ENCODE measurements around the gene TSTD2. TPM values are rescaled to one million over a fixed set of nuclear protein-coding genes. Genes with fewer than 3 reads are reported as not detected.

Gene TSTD2
- polyA plus RNA-seq, 1 of the 3 experiments (the other 2 are of a cell fraction) = 11.5 TPM

DNA sequence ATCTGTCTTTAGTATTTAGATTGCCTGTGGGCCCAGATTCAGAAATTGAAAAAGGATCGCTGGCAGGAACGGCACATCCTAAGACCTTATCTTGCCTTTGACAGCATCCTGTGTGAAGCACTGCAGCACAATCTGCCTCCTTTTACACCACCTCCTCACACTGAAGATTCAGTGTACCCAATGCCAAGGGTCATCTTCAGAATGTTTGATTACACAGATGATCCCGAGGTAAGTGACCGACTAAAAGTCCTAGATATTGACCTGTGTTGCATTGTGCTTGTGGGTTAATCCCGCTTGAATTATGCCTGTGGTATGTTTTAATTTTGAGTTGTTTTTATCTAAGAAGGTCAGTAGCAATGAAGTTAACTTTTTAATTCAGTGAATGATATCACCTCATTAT, 14.8 kb upstream of the TSTD2 start:
- peaks cover 86 to 88% of the 10 kb centered on the region in 2 experiments for H3K36me3 ChIP-seq (replicated peaks in 1 of 2; ENCODE audit: control insufficient read depth in 1 of 2, insufficient read depth in 2 of 2, low read length in 1 of 2)
- H3K27me3 ChIP-seq (ENCODE audit: insufficient read depth) = no peaks in the 10 kb centered on the region
- no peaks in the 10 kb centered on the region for H4K20me1 ChIP-seq (ENCODE audit: insufficient read depth)
- peaks cover 0 to 3% of the 10 kb centered on the region in 2 experiments; a peak in 1 of 4 replicates for H3K4me1 ChIP-seq (ENCODE audit: control insufficient read depth in 1 of 2, insufficient read depth in 2 of 2, low read depth in 1 of 2, low read length in 1 of 2)
- H3K9me3 ChIP-seq = no peaks in the 10 kb centered on the region
- H3K9me2 ChIP-seq = no peaks in the 10 kb centered on the region
- H3K4me3 ChIP-seq (ENCODE audit: low read depth in 2 of 2, low read length in 1 of 2) = no peak overlapping the region
- ChIA-PET POLR2A (no interaction called here), CTCF (interaction anchor here (0.7 kb wide), 1 partner anchor 27 kb away, joined by 3 read pairs; no protein-coding TSS in a partner anchor)
- H3K27ac ChIP-seq (ENCODE audit: low read depth in 2 of 2, low read length in 1 of 2) = no peak overlapping the region
- peaks cover 11% of the 10 kb centered on the region; the same call in 1 of the 2 replicates for H3K79me2 ChIP-seq (ENCODE audit: insufficient read depth)
- TF ChIP-seq, protein P1, sequence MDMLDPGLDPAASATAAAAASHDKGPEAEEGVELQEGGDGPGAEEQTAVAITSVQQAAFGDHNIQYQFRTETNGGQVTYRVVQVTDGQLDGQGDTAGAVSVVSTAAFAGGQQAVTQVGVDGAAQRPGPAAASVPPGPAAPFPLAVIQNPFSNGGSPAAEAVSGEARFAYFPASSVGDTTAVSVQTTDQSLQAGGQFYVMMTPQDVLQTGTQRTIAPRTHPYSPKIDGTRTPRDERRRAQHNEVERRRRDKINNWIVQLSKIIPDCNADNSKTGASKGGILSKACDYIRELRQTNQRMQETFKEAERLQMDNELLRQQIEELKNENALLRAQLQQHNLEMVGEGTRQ (IDR thresholded peaks at IDR 0.05; ENCODE audit: borderline replicate concordance, low read depth, low read length) = no peak
- no peak for TF ChIP-seq MXI1 (IDR thresholded peaks at IDR 0.05; ENCODE audit: low read depth, low read length)
- no peak overlapping the region for H3K9ac ChIP-seq
- peaks cover 4% of the 10 kb centered on the region for H3F3A ChIP-seq (replicated peaks; ENCODE audit: insufficient read depth)
- no peak overlapping the region for H3K4me2 ChIP-seq
- 96% methylated on average over 5 of the region's 5 CpGs for WGBS (ENCODE audit: low lambda C conversion rate)
- no peak for DNase-seq
- H2AFZ ChIP-seq (ENCODE audit: low read depth) = no peak overlapping the region

DNA sequence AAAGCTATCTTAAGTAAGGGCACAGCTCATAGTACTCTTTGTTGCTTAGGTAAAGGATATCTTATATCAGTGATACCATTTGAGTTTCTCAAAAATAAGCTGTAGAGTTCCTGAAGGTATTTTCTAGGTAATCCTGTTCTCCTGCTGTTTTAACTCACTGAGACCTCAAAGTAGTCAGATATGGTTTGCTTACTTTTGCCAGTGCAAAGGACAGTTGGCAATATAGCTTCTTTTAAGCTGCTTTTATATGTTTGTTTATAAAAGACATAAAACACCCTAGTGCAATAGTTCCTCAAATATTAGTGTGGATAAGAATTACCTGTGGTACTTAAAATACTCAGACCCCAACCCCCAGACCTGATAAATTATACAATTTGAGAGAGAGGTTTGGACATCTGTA, 12.6 kb upstream of the TSTD2 start:
- TF ChIP-seq, protein P2, sequence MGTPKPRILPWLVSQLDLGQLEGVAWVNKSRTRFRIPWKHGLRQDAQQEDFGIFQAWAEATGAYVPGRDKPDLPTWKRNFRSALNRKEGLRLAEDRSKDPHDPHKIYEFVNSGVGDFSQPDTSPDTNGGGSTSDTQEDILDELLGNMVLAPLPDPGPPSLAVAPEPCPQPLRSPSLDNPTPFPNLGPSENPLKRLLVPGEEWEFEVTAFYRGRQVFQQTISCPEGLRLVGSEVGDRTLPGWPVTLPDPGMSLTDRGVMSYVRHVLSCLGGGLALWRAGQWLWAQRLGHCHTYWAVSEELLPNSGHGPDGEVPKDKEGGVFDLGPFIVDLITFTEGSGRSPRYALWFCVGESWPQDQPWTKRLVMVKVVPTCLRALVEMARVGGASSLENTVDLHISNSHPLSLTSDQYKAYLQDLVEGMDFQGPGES (IDR thresholded peaks at IDR 0.05; ENCODE audit: low read depth, low read length) = no peak
- no peak for TF ChIP-seq RFX5 (IDR thresholded peaks at IDR 0.05; ENCODE audit: low read length)
- no peak for TF ChIP-seq TAF1 (IDR thresholded peaks at IDR 0.05; ENCODE audit: borderline replicate concordance, low read depth, low read length)
- TF ChIP-seq ELF1 (IDR thresholded peaks at IDR 0.05) = no peak
- TF ChIP-seq, protein P1 (IDR thresholded peaks at IDR 0.05; ENCODE audit: borderline replicate concordance, low read depth, low read length) = no peak
- no peak for TF ChIP-seq SIN3A (IDR thresholded peaks at IDR 0.05; ENCODE audit: borderline replicate concordance, low read depth, low read length)
- no peak for TF ChIP-seq MEF2A (IDR thresholded peaks at IDR 0.05; ENCODE audit: borderline replicate concordance, low read depth)
- no peak overlapping the region for H3K4me2 ChIP-seq
- no peaks in the 10 kb centered on the region for H3K9me3 ChIP-seq
- ChIA-PET CTCF (interaction anchor here (0.7 to 1.5 kb wide), 5 partner anchors 7 to 34 kb away, joined by 3 to 4 read pairs (median 4); partner anchors contain the start of gene NCBP1), POLR2A (interaction anchor here (0.5 kb wide), 1 partner anchor 32 kb away, joined by 4 read pairs; no protein-coding TSS in a partner anchor)
- no peak overlapping the region for H3K9ac ChIP-seq
- DNase-seq = no peak
- H3K9me2 ChIP-seq = no peaks in the 10 kb centered on the region
- peaks cover 83 to 93% of the 10 kb centered on the region in 2 experiments for H3K36me3 ChIP-seq (replicated peaks in 1 of 2; ENCODE audit: control insufficient read depth in 1 of 2, insufficient read depth in 2 of 2, low read length in 1 of 2)
- no peak overlapping the region for H2AFZ ChIP-seq (ENCODE audit: low read depth)
- H3K4me1 ChIP-seq (ENCODE audit: control insufficient read depth in 1 of 2, insufficient read depth in 2 of 2, low read depth in 1 of 2, low read length in 1 of 2) = no peaks in the 10 kb centered on the region; a peak in 1 of 4 replicates
- H3K79me2 ChIP-seq (ENCODE audit: insufficient read depth) = peaks cover 25% of the 10 kb centered on the region
- no peaks in the 10 kb centered on the region for H3K27me3 ChIP-seq (ENCODE audit: insufficient read depth)
- H4K20me1 ChIP-seq (ENCODE audit: insufficient read depth) = no peaks in the 10 kb centered on the region
- no peak overlapping the region for H3K27ac ChIP-seq (ENCODE audit: low read depth in 2 of 2, low read length in 1 of 2)
- no peak overlapping the region for H3K4me3 ChIP-seq (ENCODE audit: low read depth in 2 of 2, low read length in 1 of 2)
- peaks cover 2% of the 10 kb centered on the region for H3F3A ChIP-seq (replicated peaks; ENCODE audit: insufficient read depth)

All from SK-N-SH (cell line).